ENCODE results near the gene IGFBP6.

Gene IGFBP6, protein sequence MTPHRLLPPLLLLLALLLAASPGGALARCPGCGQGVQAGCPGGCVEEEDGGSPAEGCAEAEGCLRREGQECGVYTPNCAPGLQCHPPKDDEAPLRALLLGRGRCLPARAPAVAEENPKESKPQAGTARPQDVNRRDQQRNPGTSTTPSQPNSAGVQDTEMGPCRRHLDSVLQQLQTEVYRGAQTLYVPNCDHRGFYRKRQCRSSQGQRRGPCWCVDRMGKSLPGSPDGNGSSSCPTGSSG

DNA sequence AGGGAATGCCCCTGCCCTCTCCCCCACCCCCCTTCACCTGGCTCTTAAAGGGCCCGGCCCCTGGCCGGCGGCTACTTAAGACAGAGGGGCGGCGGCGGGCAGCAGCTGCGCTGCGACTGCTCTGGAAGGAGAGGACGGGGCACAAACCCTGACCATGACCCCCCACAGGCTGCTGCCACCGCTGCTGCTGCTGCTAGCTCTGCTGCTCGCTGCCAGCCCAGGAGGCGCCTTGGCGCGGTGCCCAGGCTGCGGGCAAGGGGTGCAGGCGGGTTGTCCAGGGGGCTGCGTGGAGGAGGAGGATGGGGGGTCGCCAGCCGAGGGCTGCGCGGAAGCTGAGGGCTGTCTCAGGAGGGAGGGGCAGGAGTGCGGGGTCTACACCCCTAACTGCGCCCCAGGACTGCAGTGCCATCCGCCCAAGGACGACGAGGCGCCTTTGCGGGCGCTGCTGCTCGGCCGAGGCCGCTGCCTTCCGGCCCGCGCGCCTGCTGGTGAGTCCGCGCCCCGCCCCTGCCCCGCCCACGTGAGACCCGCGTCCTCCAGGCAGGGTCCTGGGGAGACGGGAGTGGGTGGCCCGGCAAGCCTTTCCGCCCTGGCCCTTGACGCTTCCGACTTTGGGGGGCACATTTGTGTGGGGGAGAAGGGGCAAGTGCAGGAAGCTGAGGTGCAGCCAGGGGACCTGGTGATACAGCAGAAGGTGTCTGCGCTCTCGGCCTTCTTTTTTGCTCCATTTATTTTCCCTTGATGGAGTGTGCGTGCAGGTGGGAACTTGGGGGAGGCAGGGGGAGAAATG is at the start of gene IGFBP6:
TSS of gene IGFBP6 (plus strand) at position 104 of the 790 bp plus-strand sequence. CDS start at position 155, 51 bp downstream.
- in situ Hi-C loops (cut with MboI; ENCODE audit: low sequenced_read_pairs) = no loop called here

DNA sequence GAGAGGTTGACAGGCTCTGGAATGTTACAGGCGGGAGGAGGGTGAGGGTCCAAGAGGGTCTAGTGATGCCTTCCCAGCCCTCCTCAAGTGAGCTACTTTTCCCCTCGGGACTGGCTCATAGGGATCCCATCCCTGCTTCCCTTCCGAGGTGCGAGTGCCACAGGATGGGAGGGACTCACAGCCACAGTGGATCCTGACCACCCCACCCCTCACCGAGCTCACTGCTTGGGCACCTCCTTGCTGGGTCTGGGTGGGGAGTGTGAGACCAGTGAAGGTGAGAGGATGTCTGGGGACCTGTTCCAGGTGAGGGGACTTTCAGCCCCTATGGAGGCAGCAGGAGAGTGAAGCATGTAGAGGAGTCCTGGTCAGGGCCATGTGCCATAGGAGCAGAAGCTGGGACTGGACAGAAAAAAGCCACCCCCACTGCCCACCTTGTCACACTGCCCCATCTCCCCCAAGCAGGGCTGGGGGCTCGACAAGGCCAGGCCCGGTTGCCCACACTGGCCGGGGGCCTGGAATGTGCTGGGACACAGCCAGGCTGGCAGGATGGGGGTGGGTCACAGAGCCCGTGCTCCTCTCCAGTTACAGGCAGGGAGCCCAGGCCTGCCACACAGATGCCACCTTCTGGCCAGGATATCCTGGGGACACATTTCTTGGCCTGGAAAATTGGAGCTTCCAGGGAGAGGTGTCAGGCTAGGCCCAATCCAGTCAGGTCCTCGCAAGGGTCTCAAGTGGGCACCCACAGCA is 49.3 kb upstream of the IGFBP6 start:
- in situ Hi-C loops (cut with MboI; ENCODE audit: low sequenced_read_pairs) = no loop called here

DNA sequence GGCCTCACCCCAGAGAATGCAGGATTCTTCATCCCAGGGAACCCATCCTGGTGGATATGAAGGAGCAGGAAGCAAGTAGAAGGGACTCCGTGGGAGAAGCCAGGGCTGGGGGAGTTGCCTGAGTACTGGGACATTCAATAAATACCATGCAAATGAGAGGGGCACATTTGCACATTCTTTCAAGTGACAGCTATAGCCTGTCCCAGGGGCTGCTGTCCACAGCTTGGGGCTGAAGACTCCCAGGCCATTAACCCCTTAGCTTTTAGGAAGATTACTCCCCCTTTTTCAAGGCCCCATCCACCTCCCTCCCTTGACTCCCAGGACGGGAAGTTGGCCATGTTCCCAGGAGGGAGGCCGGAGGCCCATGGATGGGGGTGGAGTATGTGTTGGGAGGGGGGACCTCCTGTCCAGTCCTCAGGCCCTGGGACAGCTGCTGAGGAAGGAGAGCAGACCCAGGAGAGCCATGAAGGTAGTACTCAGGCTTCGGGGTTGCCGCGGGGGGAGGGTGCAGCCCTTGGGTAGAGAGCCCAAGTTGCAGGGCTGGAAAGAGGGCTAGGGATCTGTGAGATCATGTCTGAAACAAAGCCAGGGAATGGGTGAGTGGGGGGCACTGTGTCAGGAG is 48.6 kb upstream of the IGFBP6 start:
- in situ Hi-C loops (cut with MboI; ENCODE audit: low sequenced_read_pairs) = no loop called here

DNA sequence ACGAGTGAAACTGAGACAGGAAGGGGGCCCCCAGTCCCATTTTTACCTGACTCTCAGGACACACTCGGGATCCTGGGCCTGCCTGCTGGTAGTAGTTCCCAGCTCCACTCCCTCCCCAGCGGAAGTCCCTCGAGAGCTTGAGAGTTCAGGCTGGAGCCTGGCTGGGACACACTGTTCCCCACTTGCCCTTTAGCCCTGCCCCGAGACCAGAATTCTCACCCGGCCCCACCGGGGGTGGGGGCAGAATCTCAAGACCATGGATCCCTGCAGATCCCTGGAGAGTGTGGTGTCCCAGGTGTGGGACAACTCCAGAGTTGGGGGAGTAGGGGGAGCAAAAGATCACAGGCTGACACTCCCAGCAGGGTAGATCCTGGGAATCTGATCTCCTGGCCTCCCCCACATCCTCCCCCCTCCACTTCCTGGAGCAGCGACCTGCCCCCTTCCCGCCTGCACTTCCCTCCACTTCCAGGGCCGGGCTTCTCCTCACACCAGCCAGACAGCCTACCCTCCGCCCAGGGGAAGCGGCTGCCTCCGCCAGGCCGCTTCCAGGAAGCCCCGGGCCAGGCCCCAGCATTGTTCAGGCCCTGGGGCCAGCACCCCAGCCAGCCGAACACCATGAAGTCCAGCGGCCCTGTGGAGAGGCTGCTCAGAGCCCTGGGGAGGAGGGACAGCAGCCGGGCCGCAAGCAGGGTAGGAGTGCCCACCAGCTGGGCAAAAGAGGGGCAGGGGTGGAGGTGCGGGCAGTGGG is 47.7 kb upstream of the IGFBP6 start, which contains the start of gene TNS2:
TSS of gene TNS2 (plus strand) at position 495 of the 748 bp plus-strand sequence. CDS start at position 616, 121 bp downstream.
- in situ Hi-C loops (cut with MboI; ENCODE audit: low sequenced_read_pairs) = no loop called here

DNA sequence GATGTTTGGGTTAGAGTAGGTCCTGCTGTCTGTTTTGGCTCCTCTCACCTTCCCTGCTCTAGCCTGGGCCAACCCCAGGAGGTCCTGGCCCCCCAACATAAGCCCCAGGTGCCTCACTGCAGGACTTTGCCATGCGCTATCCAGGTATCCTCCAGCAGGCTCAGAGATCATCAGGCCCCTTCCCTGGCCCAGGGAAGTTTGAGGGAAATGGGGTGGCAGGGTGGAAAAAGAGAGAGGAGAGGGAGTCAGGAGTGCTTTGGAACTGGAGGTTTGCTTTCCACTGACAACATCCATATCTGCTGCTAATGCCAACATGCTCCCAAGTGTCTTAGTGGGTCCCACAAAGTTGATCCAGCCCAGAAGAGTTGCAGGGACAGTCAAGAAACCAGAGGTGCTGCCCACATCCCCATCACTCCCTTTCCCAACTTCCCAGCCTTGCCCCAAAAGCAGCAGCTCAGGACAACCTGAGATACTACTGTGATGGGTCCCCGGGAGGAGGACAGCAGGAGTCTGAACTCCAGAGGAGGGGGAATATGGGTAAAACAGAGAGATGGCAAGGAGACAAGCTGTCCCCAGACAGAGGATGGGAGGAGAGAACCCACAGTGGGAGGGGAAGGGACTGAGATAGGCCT is 46.9 kb upstream of the IGFBP6 start:
- in situ Hi-C loops (cut with MboI; ENCODE audit: low sequenced_read_pairs) = no loop called here

DNA sequence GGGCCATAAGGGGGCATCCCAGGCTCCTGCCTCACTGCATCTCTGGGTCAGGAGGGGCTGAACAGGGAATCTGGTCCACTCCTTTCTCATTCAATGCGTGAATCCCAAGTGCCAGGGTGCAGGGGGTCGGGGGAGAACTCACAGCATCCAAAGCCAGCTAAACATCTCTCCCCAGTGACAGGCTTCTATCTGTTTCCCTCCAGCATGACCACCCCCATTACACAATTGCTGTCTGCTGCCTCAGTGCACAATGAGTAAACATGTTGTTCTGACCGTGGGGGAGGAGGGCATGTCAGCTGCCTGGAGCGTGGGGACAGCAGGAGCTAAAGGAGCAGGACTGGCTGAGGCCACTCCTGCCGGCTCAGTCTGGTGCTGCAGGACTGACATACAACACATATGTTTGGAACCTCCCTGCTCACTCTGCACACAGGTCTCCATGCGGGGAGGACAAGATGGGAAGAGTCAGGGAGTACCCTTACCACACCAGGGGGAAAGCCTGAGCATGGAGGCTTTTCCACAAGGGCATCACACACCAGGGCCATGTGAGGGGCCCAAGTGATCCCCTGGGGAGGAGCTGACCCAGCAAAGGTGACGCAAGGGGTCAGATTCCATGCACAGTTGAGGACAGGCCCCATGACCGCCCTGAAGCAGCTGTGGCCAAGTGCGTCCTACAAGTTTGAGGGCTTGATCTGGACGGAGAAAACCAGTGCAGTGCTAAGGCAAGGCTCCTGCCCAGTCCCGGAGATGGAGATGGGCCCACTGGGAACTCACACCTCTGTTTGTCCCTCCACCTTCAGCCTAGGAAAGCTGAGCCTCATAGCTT is 46.2 kb upstream of the IGFBP6 start:
- in situ Hi-C loops (cut with MboI; ENCODE audit: low sequenced_read_pairs) = no loop called here

DNA sequence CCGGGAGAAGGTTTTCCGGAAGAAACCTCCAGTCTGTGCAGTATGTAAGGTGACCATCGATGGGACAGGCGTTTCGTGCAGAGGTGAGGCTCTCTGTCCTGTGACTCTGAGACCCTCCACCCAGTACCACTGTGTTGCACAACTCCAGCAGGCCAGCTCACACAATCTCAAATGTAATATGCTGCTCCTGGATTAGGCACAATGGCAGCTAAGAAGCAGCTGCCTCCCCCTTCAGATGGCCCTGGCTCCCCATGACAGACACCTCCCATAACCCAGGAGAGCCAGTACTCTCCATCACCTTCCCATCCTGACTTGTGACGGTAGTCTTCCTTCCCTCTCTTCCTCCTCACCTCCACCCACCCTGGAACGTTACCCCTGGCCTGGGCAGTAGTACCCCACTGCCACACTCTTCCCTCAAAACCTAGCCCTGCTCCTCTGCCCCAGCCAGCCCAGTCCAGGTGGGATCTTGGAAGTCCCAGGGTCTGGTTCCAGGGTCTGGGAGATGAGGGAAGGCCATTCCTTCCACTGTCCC is 45.5 kb upstream of the IGFBP6 start:
- in situ Hi-C loops (cut with MboI; ENCODE audit: low sequenced_read_pairs) = no loop called here

DNA sequence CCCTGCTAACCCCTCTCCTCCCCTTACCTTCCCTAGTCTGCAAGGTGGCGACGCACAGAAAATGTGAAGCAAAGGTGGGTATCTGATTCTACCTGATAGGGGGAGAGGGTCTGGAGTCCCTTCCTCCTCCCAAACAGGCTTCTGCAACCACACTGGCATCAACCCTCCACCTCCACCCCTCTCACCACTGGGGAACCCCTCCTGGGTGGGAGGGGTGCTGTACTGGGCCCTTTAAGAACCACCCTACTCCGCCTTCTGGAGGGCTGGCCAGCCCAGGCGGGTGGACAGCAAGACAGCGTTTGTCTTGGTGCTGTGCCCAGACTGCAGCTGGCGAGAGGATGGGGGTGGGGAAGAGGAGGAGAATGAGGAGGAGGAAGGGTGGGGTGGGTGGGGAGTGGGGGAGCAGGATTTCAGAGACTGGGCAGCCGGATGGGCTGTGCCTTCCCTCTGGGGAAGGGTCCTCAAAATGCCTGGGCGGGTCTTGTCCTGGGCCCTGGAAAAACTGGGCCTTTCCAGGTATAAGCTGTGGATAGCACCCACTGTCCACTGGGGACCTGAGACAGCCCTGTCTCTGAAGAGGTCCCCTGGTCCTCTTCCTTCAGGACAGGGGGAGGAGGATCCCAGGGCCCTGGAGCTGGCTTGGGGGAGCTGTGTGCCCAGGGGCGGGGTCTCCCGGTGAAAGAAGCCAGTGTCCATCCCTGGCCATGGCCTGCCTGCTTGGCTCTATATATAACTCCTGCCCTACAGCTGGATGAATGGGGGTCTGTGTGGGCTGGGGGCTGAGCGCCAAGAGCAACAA is 44.8 kb upstream of the IGFBP6 start:
- in situ Hi-C loops (cut with MboI; ENCODE audit: low sequenced_read_pairs) = no loop called here

DNA sequence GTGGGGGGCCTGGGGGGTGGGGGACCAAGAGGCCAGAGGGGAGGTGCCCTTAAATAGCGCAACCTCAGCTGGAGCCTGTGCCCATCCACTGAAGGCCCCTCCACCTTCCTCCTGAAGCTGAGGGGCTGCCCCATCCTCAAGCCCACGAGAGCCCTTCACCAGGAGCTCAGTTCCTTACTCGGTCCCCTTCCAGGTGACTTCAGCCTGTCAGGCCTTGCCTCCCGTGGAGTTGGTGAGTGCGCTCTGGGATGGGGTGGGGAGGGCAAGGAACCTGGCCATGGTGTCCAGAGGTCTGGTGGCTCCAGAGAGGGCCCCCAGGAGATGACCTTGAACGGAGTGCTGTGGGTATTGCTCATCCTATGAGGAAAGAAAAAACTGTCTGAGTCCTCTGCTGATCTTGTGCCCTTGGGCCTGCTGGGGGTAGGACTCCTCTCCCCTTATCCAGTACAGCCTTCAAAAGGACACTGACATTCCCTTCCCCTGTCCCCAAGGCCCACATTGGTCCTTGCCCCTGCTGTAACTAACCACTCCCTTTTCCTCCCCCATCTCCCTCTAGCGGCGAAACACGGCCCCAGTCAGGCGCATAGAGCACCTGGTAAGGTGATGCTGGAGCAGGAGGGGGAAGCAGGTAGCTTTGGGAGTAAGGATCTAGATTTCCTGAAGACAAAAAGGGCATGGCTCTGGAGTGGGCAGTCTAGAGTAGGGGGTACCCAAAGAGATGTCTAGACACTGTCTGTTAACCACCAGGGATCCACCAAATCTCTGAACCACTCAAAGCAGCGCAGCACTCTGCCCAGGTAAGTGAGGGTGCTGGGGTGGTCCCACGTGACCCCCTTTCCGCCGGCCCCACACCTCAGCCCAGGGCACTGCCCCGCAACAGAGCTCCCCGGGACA is 44.0 kb upstream of the IGFBP6 start:
- in situ Hi-C loops (cut with MboI; ENCODE audit: low sequenced_read_pairs) = no loop called here

DNA sequence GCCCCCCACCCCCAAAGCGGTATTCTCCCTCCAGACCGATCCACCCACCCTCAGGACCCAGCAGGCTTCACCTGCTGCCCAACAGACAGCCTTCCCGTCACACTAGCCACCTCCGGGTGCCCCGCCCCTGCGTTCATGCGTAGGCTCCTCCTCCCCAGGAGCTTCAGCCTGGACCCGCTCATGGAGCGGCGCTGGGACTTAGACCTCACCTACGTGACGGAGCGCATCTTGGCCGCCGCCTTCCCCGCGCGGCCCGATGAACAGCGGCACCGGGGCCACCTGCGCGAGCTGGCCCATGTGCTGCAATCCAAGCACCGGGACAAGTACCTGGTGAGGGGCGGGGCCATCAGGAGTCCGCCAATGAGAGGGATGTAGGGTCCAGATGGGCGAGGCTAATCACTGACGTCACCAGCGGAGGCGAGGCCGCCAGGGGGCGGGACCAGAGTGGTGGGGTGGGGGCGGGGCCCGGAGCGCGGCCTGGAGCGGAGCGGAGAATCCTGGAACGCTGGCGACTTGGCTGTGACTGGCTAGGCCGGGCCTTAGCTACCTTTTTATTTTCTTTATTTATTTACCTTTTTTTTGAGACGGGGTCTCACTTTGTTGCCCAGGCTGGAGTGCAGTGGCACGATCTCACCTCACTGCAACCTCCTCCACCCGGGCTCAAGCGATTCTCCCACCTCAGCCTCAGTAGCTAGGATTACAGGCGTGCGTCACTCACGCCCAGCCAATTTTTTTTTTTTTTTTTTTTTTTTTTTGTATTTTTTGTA is 43.2 kb upstream of the IGFBP6 start:
- in situ Hi-C loops (cut with MboI; ENCODE audit: low sequenced_read_pairs) = no loop called here

DNA sequence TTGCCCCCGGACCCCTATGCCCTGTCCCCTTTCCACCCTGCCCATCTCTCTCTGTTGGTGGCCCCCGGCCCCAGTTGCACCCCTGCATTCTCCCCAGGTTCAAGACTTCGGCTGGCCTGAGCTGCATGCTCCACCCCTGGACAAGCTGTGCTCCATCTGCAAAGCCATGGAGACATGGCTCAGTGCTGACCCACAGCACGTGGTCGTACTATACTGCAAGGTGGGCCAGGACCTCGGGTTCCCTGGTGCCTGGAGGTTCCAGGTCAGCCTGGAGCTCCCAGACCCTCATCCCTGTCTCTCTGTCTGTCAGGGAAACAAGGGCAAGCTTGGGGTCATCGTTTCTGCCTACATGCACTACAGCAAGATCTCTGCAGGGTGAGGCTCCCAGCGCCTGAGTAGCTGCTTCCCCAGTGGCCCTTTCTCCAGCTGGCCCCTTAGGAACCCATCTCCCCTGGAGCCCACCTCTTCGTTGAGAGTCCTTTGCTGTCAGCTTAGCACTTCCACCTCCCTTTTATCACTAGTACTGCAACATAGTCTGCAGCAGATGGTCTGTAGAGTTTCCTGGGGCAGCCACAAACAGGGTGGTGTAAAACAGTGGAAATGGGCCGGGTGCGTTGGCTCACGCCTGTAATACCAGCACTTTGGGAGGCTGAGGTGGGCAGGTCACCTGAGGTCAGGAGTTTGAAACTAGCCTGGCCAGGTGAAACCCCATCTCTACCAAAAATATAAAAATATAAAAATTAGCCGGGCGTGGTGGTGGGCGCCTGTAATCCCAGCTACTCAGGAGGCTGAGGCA is 41.8 kb upstream of the IGFBP6 start:
- in situ Hi-C loops (cut with MboI; ENCODE audit: low sequenced_read_pairs) = no loop called here

DNA sequence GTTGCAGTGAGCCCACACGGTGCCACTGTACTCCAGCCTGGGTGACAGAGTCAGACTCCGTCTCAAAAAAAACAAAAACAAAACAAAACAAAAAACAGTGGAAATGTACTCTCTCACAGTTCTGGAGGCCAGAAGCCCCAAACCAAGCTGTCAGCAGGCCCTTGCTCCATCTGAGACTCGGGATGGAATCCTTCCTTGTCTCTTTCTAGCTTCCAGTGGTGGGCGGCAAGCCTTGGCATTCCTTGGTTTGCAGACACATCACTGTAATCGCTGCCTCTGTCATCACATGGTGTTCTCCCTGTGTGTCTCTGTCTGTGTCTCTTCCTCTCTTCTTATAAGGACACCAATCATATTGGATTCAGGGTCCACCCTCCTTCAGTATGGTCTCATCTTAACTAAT is 41.2 kb upstream of the IGFBP6 start:
- in situ Hi-C loops (cut with MboI; ENCODE audit: low sequenced_read_pairs) = no loop called here

DNA sequence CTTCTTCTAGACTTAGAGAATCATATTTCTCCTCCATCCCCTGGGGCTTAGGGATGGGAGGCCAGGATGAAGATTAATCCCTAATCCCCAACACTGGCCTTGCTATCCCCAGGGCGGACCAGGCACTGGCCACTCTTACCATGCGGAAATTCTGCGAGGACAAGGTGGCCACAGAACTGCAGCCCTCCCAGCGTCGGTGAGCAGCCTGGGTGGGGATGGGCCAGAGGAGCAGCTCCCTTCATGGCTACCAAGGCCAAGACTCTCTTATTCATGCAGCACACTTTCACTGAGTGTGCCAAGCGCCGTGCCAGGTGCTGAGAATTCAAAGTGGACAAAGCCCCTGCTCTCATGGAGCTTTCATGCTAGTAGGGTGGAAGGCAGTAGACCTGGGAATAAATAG is 40.6 kb upstream of the IGFBP6 start:
- in situ Hi-C loops (cut with MboI; ENCODE audit: low sequenced_read_pairs) = no loop called here

DNA sequence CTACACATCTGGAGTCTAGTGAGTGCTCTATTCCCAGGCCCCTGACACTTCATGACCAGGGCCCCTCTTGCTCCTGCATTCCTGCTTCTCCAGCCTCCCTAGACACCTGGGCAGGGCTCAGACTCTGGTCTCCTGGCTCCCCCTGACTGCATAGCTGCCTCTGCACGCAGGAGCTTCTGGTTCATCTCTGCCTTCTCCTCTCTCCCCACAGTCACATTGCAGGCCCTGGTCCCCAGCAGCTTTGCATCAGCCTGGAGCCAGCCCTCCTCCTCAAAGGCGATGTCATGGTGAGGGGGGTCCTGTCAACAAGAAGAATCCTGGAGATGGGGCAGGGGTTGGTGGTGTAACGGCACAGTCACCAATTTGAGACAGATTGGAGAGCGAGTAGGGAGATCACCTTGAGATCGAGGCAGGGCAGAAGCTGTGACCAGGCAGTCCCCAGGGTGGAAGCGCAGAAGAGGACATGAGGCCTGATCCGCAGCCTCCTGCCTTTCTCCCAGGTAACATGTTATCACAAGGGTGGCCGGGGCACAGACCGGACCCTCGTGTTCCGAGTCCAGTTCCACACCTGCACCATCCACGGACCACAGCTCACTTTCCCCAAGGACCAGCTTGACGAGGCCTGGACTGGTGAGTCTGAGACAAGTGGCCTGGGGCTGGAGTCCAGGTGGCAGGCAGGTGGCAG is 39.5 kb upstream of the IGFBP6 start:
- in situ Hi-C loops (cut with MboI; ENCODE audit: low sequenced_read_pairs) = no loop called here
